CD14-positive monocyte (primary cell): ENCODE results near the gene POFUT2. TPM values are rescaled to one million over a fixed set of nuclear protein-coding genes. Genes with fewer than 3 reads are reported as not detected.

Experiments used
- DNase-seq, 3 donors: peaks; one replicate each; pipeline ENCODE4 v3.0.0-alpha.2; 2011 to 2022
- H2AFZ ChIP-seq: 2 replicates; pipeline ENCODE4 v1.6.0; 2012; ENCODE audit warnings: mild to moderate bottlenecking, low read depth, low read length, inconsistent platforms; ENCODE audit not compliant: insufficient read depth, poor library complexity, severe bottlenecking
- H3K27ac ChIP-seq, 2 donors: 1 replicate in 1 of 2; 2 replicates in 1 of 2; pipeline ENCODE4 v1.5.1; 2012 to 2013; ENCODE audit warnings: low read length in 2 of 2, control low read depth in 1 of 2, inconsistent platforms in 1 of 2, low read depth in 1 of 2, mild to moderate bottlenecking in 1 of 2
- H3K27me3 ChIP-seq, 2 donors: one replicate each; pipeline versions ENCODE4 v1.6.0 to v1.6.1; 2011 to 2013; ENCODE audit warnings: low read length in 2 of 2; ENCODE audit not compliant: control insufficient read depth in 2 of 2, insufficient read depth in 2 of 2
- H3K36me3 ChIP-seq, 2 donors: replicated peaks in 1 of 2; 1 replicate in 1 of 2; 2 replicates in 1 of 2; pipeline versions ENCODE4 v1.5.1 to v1.6.1; 2012 to 2013; ENCODE audit warnings: low read length in 2 of 2, control low read depth in 1 of 2, inconsistent platforms in 1 of 2, mild to moderate bottlenecking in 1 of 2; ENCODE audit not compliant: insufficient read depth in 2 of 2, control insufficient read depth in 1 of 2
- H3K4me1 ChIP-seq, 2 donors: 1 replicate in 1 of 2; 2 replicates in 1 of 2; pipeline versions ENCODE4 v1.5.1 to v1.6.1; 2012 to 2013; ENCODE audit warnings: low read length in 2 of 2, control low read depth in 1 of 2, inconsistent platforms in 1 of 2, mild to moderate bottlenecking in 1 of 2, moderate library complexity in 1 of 2; ENCODE audit not compliant: insufficient read depth in 2 of 2, control insufficient read depth in 1 of 2
- H3K4me2 ChIP-seq: replicated peaks from 2 replicates; pipeline ENCODE3; 2012; ENCODE audit warnings: low read length, moderate library complexity, mild to moderate bottlenecking; ENCODE audit not compliant: poor library complexity, severe bottlenecking; ENCODE audit errors: extremely low read depth
- H3K4me3 ChIP-seq, 3 experiments: fragments of 200-600 bp in 1 of 3; sonication (generic) in 1 of 3; replicated peaks in 1 of 3; 1 replicate in 2 of 3; 2 replicates in 1 of 3; pipeline ENCODE4 v1.5.1; 2011 to 2013; ENCODE audit warnings: low read length in 3 of 3, mild to moderate bottlenecking in 3 of 3, control low read depth in 2 of 3, low read depth in 2 of 3, inconsistent platforms in 1 of 3, moderate library complexity in 1 of 3
- H3K79me2 ChIP-seq: 2 replicates; pipeline ENCODE4 v1.6.0; 2012; ENCODE audit warnings: mild to moderate bottlenecking, control low read depth, inconsistent platforms, low read length, moderate library complexity; ENCODE audit not compliant: insufficient read depth
- H3K9ac ChIP-seq: 2 replicates; pipeline ENCODE4 v1.6.0; 2017; ENCODE audit warnings: low read length, mild to moderate bottlenecking; ENCODE audit not compliant: insufficient read depth, poor library complexity, severe bottlenecking
- H3K9me3 ChIP-seq, 2 donors: replicated peaks in 1 of 2; 1 replicate in 1 of 2; 2 replicates in 1 of 2; pipeline versions ENCODE4 v1.5.1 to v1.6.1; 2012 to 2013; ENCODE audit warnings: low read length in 2 of 2, control low read depth in 1 of 2; ENCODE audit not compliant: control insufficient read depth in 1 of 2, insufficient read depth in 1 of 2
- H4K20me1 ChIP-seq: 2 replicates; pipeline ENCODE4 v1.6.0; 2012; ENCODE audit warnings: mild to moderate bottlenecking, low read length, control low read depth, moderate library complexity; ENCODE audit not compliant: insufficient read depth
- H3K27ac Mint-ChIP-seq, 7 donors: one replicate each; pipeline ENCODE4 v1.8.0; 2020; ENCODE audit warnings: mild to moderate bottlenecking in 7 of 7, mixed read lengths in 7 of 7, moderate library complexity in 6 of 7, inconsistent platforms in 2 of 7
- H3K27me3 Mint-ChIP-seq, 3 donors: one replicate each; pipeline ENCODE4 v1.8.0; 2021 to 2022; ENCODE audit warnings: low read depth in 3 of 3, mild to moderate bottlenecking in 3 of 3, mixed read lengths in 3 of 3, moderate library complexity in 3 of 3, inconsistent platforms in 1 of 3
- H3K36me3 Mint-ChIP-seq, 2 donors: one replicate each; pipeline ENCODE4 v1.8.0; 2020; ENCODE audit warnings: mixed read lengths in 2 of 2, inconsistent platforms in 1 of 2, mild to moderate bottlenecking in 1 of 2
- H3K4me1 Mint-ChIP-seq: one replicate; pipeline ENCODE4 v1.8.0; 2020; ENCODE audit warnings: mild to moderate bottlenecking, mixed read lengths
- H3K4me3 Mint-ChIP-seq, 2 donors: one replicate each; pipeline ENCODE4 v1.8.0; 2020; ENCODE audit warnings: mild to moderate bottlenecking in 2 of 2, mixed read lengths in 2 of 2, moderate library complexity in 1 of 2
- H3K9me3 Mint-ChIP-seq, 7 donors: one replicate each; pipeline ENCODE4 v1.8.0; 2020 to 2022; ENCODE audit warnings: mixed read lengths in 7 of 7, mild to moderate bottlenecking in 6 of 7, moderate library complexity in 6 of 7, inconsistent platforms in 2 of 7
- CTCF ChIP-seq: fragments of 200-600 bp; IDR thresholded peaks from one replicate; pipeline ENCODE4 v1.8.0; 2022; ENCODE audit warnings: antibody characterized with exemption, mild to moderate bottlenecking
- WGBS: methylation state at CpG from one replicate; pipeline ENCODE4 v1.1.5; 2013; ENCODE audit warnings: missing lambda C conversion rate; ENCODE audit not compliant: insufficient coverage; 5-methylcytosine and 5-hydroxymethylcytosine counted together
- intact Hi-C, 2 donors: fragments of 100-400 bp; cut with micrococcal nuclease; formaldehyde crosslinking; loops; one replicate each; pipeline versions ENCODE4 v1.15.0 to v1.15.1; 2023
- polyA plus RNA-seq, 3 donors: library from polyadenylated mRNA; depleted of rRNA in 1 of 3; unstranded in 2 of 3; stranded (reverse) in 1 of 3; fragments of 300-500 nt in 2 of 3; fragments of >200 nt in 1 of 3; fragmentation: Illumina TruSeq in 2 of 3; gene quantifications; 1 replicate in 2 of 3; 2 replicates in 1 of 3; pipeline ENCODE4 v1.2.3, GENCODE V29; 2012 to 2021

Gene POFUT2
- polyA plus RNA-seq, 3 donors: 1.8 to 21.3 (median 2.8) TPM

GRCh38 chr21:45253180-45253579 lies 34.5 kb downstream of the POFUT2 start:
- Histone ChIP-seq H3K27me3 (peaks cover 0 to 7% of the 10 kb centered on the region in 2 donors), H3K4me3 (no peak overlapping the region), H3K27ac (no peak overlapping the region), H3K36me3 (no peaks in the 10 kb centered on the region), H2AFZ (no peak overlapping the region), H3K79me2 (no peaks in the 10 kb centered on the region), H3K4me1 (no peaks in the 10 kb centered on the region), H3K9me3 (no peaks in the 10 kb centered on the region), H4K20me1 (no peaks in the 10 kb centered on the region), H3K9ac (no peak overlapping the region), H3K4me2 (no peak overlapping the region)
- Mint-ChIP-seq H3K9me3 (peaks cover 8 to 21% (median 14%) of the 10 kb centered on the region in 7 donors), H3K4me3 (no peak overlapping the region), H3K36me3 (no peaks in the 10 kb centered on the region), H3K27me3 (peaks cover 16 to 30% (median 19%) of the 10 kb centered on the region in 3 donors), H3K4me1 (no peaks in the 10 kb centered on the region), H3K27ac (no peak overlapping the region)
- DNase-seq: no peak
- WGBS: 66% methylated on average over 7 of the region's 8 CpGs
- intact Hi-C loops: no loop called here
- TF ChIP-seq CTCF: no peak

- no peak for TF ChIP-seq CTCF
- Mint-ChIP-seq H3K4me3 (no peak overlapping the region), H3K27ac (no peak overlapping the region), H3K4me1 (no peaks in the 10 kb centered on the region), H3K9me3 (peaks cover 8 to 21% (median 14%) of the 10 kb centered on the region in 7 donors), H3K36me3 (no peaks in the 10 kb centered on the region), H3K27me3 (peaks cover 12 to 27% (median 25%) of the 10 kb centered on the region in 3 donors)
- Histone ChIP-seq H3K9me3 (no peaks in the 10 kb centered on the region), H3K27ac (no peak overlapping the region), H3K4me2 (no peak overlapping the region), H3K9ac (no peak overlapping the region), H3K36me3 (no peaks in the 10 kb centered on the region), H2AFZ (no peak overlapping the region), H4K20me1 (no peaks in the 10 kb centered on the region), H3K79me2 (no peaks in the 10 kb centered on the region), H3K4me3 (no peak overlapping the region), H3K27me3 (peaks cover 0 to 7% of the 10 kb centered on the region in 2 donors), H3K4me1 (no peaks in the 10 kb centered on the region)
- no peak for DNase-seq
- intact Hi-C loops: no loop called here
- 100% methylated on average over 1 of the region's 13 CpGs for WGBS
Measured at GRCh38 chr21:45252448-45252925, 35.2 kb downstream of the POFUT2 start.
